ENCODE data around the gene TMEM132E.

Gene TMEM132E

DNA sequence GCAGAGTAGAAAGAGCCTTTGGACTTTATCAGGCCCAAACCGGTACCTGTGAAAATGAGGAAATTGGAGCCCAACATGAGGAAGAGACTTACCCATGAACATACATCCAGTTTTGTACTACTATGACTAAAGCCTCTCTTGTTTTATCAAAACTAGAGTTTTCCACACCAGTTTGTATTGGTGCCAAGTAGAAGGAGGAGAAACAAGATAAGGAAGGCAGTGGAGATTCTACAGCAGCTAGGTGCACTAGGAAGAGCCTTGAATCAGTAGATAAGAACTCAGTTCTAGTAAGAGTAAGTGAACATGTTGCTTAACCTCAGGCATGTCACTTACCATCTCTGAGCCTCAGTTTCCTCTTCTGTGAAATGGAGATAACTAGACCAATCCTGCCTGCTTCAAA lies 13.7 kb upstream of the TMEM132E start:
- peaks cover 16% of the 10 kb centered on the region for H3K4me1 ChIP-seq (ENCODE audit: low read length)
- peaks cover 61% of the 10 kb centered on the region for H3K27me3 ChIP-seq (ENCODE audit: low read depth, low read length)
- H3K79me2 ChIP-seq (ENCODE audit: low read length), result no peaks in the 10 kb centered on the region
- H3K4me2 ChIP-seq (ENCODE audit: low read length), result no peak overlapping the region
- H3K9ac ChIP-seq (ENCODE audit: low read length), result no peak overlapping the region
- no peaks in the 10 kb centered on the region for H3K36me3 ChIP-seq (replicated peaks; ENCODE audit: low read depth, low read length)
- no peaks in the 10 kb centered on the region for H3K9me3 ChIP-seq (ENCODE audit: insufficient read depth, low read length)
- H3K4me3 ChIP-seq (ENCODE audit: low read length), result no peak overlapping the region
- H2AFZ ChIP-seq (ENCODE audit: low read depth, low read length), result no peak overlapping the region
- no peak for TF ChIP-seq CTCF (IDR thresholded peaks at IDR 0.05; ENCODE audit: low read depth, low read length)
- no peak for TF ChIP-seq EZH2phosphoT487 (IDR thresholded peaks at IDR 0.05; ENCODE audit: low read depth)
- no peak overlapping the region for H3K27ac ChIP-seq (ENCODE audit: low read length)
- H4K20me1 ChIP-seq (ENCODE audit: insufficient read depth, low read length), result peaks cover 3% of the 10 kb centered on the region; the same call in 1 of the 2 replicates

- Histone ChIP-seq H3K27me3 (ENCODE audit: low read depth, low read length) (peaks cover 59% of the 10 kb centered on the region), H3K4me3 (ENCODE audit: low read length) (no peak overlapping the region), H3K4me2 (ENCODE audit: low read length) (no peak overlapping the region), H3K36me3 (replicated peaks; ENCODE audit: low read depth, low read length) (no peaks in the 10 kb centered on the region), H3K79me2 (ENCODE audit: low read length) (no peaks in the 10 kb centered on the region), H3K4me1 (ENCODE audit: low read length) (peaks cover 17% of the 10 kb centered on the region), H3K9ac (ENCODE audit: low read length) (no peak overlapping the region), H3K27ac (ENCODE audit: low read length) (no peak overlapping the region), H2AFZ (ENCODE audit: low read depth, low read length) (no peak overlapping the region), H3K9me3 (ENCODE audit: insufficient read depth, low read length) (no peaks in the 10 kb centered on the region), H4K20me1 (ENCODE audit: insufficient read depth, low read length) (peaks cover 3% of the 10 kb centered on the region; the same call in 1 of the 2 replicates)
- TF ChIP-seq EZH2phosphoT487 (IDR thresholded peaks at IDR 0.05; ENCODE audit: low read depth), result no peak
- TF ChIP-seq CTCF (IDR thresholded peaks at IDR 0.05; ENCODE audit: low read depth, low read length), result no peak
Observed at GRCh38 chr17:34566201-34566600, 13.2 kb upstream of the TMEM132E start.

- peaks cover 3% of the 10 kb centered on the region; the same call in 1 of the 2 replicates for H4K20me1 ChIP-seq (ENCODE audit: insufficient read depth, low read length)
- H3K4me3 ChIP-seq (ENCODE audit: low read length), result no peak overlapping the region
- no peak overlapping the region for H3K9ac ChIP-seq (ENCODE audit: low read length)
- peaks cover 24% of the 10 kb centered on the region for H3K4me1 ChIP-seq (ENCODE audit: low read length)
- no peaks in the 10 kb centered on the region for H3K79me2 ChIP-seq (ENCODE audit: low read length)
- H3K36me3 ChIP-seq (replicated peaks; ENCODE audit: low read depth, low read length), result no peaks in the 10 kb centered on the region
- no peaks in the 10 kb centered on the region for H3K9me3 ChIP-seq (ENCODE audit: insufficient read depth, low read length)
- H3K27me3 ChIP-seq (ENCODE audit: low read depth, low read length), result peaks cover 52% of the 10 kb centered on the region
- no peak overlapping the region for H3K4me2 ChIP-seq (ENCODE audit: low read length)
- TF ChIP-seq EZH2phosphoT487 (IDR thresholded peaks at IDR 0.05; ENCODE audit: low read depth), result no peak
- TF ChIP-seq CTCF (IDR thresholded peaks at IDR 0.05; ENCODE audit: low read depth, low read length), result no peak
- H2AFZ ChIP-seq (ENCODE audit: low read depth, low read length), result no peak overlapping the region
- H3K27ac ChIP-seq (ENCODE audit: low read length), result no peak overlapping the region
Observed at GRCh38 chr17:34566873-34567272, 12.5 kb upstream of the TMEM132E start.

DNA sequence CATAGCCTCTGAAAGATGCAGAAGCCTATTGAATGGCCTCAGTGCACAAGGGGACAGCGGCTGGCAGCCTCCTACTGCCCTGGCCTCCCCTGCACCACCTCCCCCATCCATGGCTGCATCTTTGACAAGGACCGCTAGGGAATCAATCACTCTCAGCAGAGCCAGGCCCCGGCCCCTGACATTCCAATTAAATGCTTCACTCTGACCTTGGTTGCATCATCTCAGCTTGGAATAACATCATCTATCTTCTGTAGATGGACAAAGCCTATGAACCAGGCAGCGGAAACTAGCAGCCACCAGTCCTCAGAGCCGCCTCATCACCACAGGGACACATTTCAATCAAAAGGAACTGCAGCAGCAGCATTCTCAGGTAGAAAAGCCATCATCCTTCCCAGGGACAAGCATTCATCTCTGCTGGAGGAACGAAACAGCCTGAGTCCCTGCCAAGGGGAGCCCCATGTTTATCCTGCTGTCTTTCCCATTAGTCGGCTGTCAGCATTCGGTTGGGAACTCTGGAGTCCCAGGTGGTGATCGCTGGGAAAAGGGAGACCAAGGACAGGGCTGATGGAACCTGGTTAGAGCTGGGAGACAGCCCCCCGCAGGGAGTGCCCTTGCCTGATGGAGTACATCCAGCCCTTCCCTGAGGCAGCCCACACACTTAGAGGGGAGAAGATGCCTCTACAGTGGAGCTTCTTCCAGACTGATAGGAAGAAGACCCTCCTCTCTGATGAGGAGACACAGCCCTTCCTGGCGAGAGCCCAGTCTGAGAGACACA lies 11.5 kb upstream of the TMEM132E start:
- Histone ChIP-seq H3K9me3 (ENCODE audit: insufficient read depth, low read length) (no peaks in the 10 kb centered on the region), H3K27ac (ENCODE audit: low read length) (no peak overlapping the region), H3K4me3 (ENCODE audit: low read length) (no peak overlapping the region), H3K27me3 (ENCODE audit: low read depth, low read length) (peaks cover 47% of the 10 kb centered on the region), H3K4me2 (ENCODE audit: low read length) (no peak overlapping the region), H3K36me3 (replicated peaks; ENCODE audit: low read depth, low read length) (no peaks in the 10 kb centered on the region), H2AFZ (ENCODE audit: low read depth, low read length) (no peak overlapping the region), H3K79me2 (ENCODE audit: low read length) (no peaks in the 10 kb centered on the region), H3K9ac (ENCODE audit: low read length) (no peak overlapping the region), H4K20me1 (ENCODE audit: insufficient read depth, low read length) (no peaks in the 10 kb centered on the region; the same call in 1 of the 2 replicates), H3K4me1 (ENCODE audit: low read length) (peaks cover 33% of the 10 kb centered on the region)
- TF ChIP-seq EZH2phosphoT487 (IDR thresholded peaks at IDR 0.05; ENCODE audit: low read depth), result no peak
- no peak for TF ChIP-seq CTCF (IDR thresholded peaks at IDR 0.05; ENCODE audit: low read depth, low read length)

All from OCI-LY3 (cell line).